Measurements from ENCODE around the gene INTS13. TPM values are rescaled to one million over a fixed set of nuclear protein-coding genes. Genes with fewer than 3 reads are reported as not detected.

INTS13 gene
- polyA plus RNA-seq, 1 donor (not counting 4 experiments of a cell fraction or from before 2014, with no cell fraction given), result 38.7 TPM

GRCh38 chr12:26869104-26869494 lies 68.7 kb downstream of the INTS13 start:
- dilution Hi-C loops (cut with MboI; ENCODE audit: extremely low pct_ligation_motif_present, low sequenced_read_pairs), result no loop called here
- no peak for DNase-seq (ENCODE audit: low read depth, low spot score)
- no peaks in the 10 kb centered on the region for H3K9me3 ChIP-seq (ENCODE audit: control insufficient read depth, low read depth, low read length)
- FAIRE-seq, result no peak
- H3K4me2 ChIP-seq (ENCODE audit: control insufficient read depth, extremely low read depth, insufficient read depth, low read depth, low read length), result no peak overlapping the region
- no peaks in the 10 kb centered on the region for H4K20me1 ChIP-seq (ENCODE audit: control insufficient read depth, extremely low read depth, insufficient read depth, low read length)
- H3K4me3 ChIP-seq (ENCODE audit: control insufficient read depth in 2 of 3, extremely low read depth in 1 of 3, insufficient read depth in 2 of 3, low read depth in 1 of 3, low read length in 3 of 3), result no peak overlapping the region
- H3K36me3 ChIP-seq (ENCODE audit: control insufficient read depth in 2 of 2, extremely low read depth in 1 of 2, insufficient read depth in 2 of 2, low read length in 2 of 2), result no peaks in the 10 kb centered on the region
- H3K27me3 ChIP-seq (ENCODE audit: control insufficient read depth, extremely low read depth, insufficient read depth, low read length), result no peaks in the 10 kb centered on the region
- H2AFZ ChIP-seq (ENCODE audit: control insufficient read depth, low read length), result no peak overlapping the region
- H3K4me1 ChIP-seq (ENCODE audit: control insufficient read depth, extremely low read depth, insufficient read depth, low read length), result peaks cover 13% of the 10 kb centered on the region
- no peaks in the 10 kb centered on the region for H3K9me1 ChIP-seq (ENCODE audit: control insufficient read depth, extremely low read depth, insufficient read depth, low read length)
- H3K9ac ChIP-seq (ENCODE audit: control insufficient read depth, extremely low read depth, insufficient read depth, low read length), result no peak overlapping the region
- H3K79me2 ChIP-seq (ENCODE audit: control insufficient read depth, insufficient read depth, low read length), result no peaks in the 10 kb centered on the region
- no peak overlapping the region for H3K27ac ChIP-seq (ENCODE audit: control insufficient read depth, insufficient read depth, low read length)
- TF ChIP-seq, protein P1, sequence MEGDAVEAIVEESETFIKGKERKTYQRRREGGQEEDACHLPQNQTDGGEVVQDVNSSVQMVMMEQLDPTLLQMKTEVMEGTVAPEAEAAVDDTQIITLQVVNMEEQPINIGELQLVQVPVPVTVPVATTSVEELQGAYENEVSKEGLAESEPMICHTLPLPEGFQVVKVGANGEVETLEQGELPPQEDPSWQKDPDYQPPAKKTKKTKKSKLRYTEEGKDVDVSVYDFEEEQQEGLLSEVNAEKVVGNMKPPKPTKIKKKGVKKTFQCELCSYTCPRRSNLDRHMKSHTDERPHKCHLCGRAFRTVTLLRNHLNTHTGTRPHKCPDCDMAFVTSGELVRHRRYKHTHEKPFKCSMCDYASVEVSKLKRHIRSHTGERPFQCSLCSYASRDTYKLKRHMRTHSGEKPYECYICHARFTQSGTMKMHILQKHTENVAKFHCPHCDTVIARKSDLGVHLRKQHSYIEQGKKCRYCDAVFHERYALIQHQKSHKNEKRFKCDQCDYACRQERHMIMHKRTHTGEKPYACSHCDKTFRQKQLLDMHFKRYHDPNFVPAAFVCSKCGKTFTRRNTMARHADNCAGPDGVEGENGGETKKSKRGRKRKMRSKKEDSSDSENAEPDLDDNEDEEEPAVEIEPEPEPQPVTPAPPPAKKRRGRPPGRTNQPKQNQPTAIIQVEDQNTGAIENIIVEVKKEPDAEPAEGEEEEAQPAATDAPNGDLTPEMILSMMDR (optimal IDR thresholded peaks at IDR 0.05 in 1 of 3, IDR thresholded peaks at IDR 0.05 in 1 of 3, conservative IDR thresholded peaks at IDR 0.05 in 1 of 3; ENCODE audit: extremely low read depth in 1 of 3, insufficient read depth in 2 of 3, low read length in 3 of 3), result no peak
- no peak for TF ChIP-seq EZH2 (IDR thresholded peaks at IDR 0.05; ENCODE audit: low read length)

- FAIRE-seq (no peak), DNase-seq (ENCODE audit: low read depth, low spot score) (no peak)
- H3K9ac ChIP-seq (ENCODE audit: control insufficient read depth, extremely low read depth, insufficient read depth, low read length), result no peak overlapping the region
- no peaks in the 10 kb centered on the region for H4K20me1 ChIP-seq (ENCODE audit: control insufficient read depth, extremely low read depth, insufficient read depth, low read length)
- TF ChIP-seq EZH2 (IDR thresholded peaks at IDR 0.05; ENCODE audit: low read length), result no peak
- TF ChIP-seq, protein P1 (optimal IDR thresholded peaks at IDR 0.05 in 1 of 3, IDR thresholded peaks at IDR 0.05 in 1 of 3, conservative IDR thresholded peaks at IDR 0.05 in 1 of 3; ENCODE audit: extremely low read depth in 1 of 3, insufficient read depth in 2 of 3, low read length in 3 of 3), result no peak
- no peak overlapping the region for H2AFZ ChIP-seq (ENCODE audit: control insufficient read depth, low read length)
- no peak overlapping the region for H3K4me3 ChIP-seq (ENCODE audit: control insufficient read depth in 2 of 3, extremely low read depth in 1 of 3, insufficient read depth in 2 of 3, low read depth in 1 of 3, low read length in 3 of 3)
- H3K79me2 ChIP-seq (ENCODE audit: control insufficient read depth, insufficient read depth, low read length), result no peaks in the 10 kb centered on the region
- H3K9me1 ChIP-seq (ENCODE audit: control insufficient read depth, extremely low read depth, insufficient read depth, low read length), result no peaks in the 10 kb centered on the region
- H3K27ac ChIP-seq (ENCODE audit: control insufficient read depth, insufficient read depth, low read length), result no peak overlapping the region
- H3K27me3 ChIP-seq (ENCODE audit: control insufficient read depth, extremely low read depth, insufficient read depth, low read length), result no peaks in the 10 kb centered on the region
- H3K4me2 ChIP-seq (ENCODE audit: control insufficient read depth, extremely low read depth, insufficient read depth, low read depth, low read length), result no peak overlapping the region
- peaks cover 13% of the 10 kb centered on the region for H3K4me1 ChIP-seq (ENCODE audit: control insufficient read depth, extremely low read depth, insufficient read depth, low read length)
- dilution Hi-C loops (cut with MboI; ENCODE audit: extremely low pct_ligation_motif_present, low sequenced_read_pairs), result no loop called here
- no peaks in the 10 kb centered on the region for H3K9me3 ChIP-seq (ENCODE audit: control insufficient read depth, low read depth, low read length)
- no peaks in the 10 kb centered on the region for H3K36me3 ChIP-seq (ENCODE audit: control insufficient read depth in 2 of 2, extremely low read depth in 1 of 2, insufficient read depth in 2 of 2, low read length in 2 of 2)
Observed at GRCh38 chr12:26868447-26869103, 69.2 kb downstream of the INTS13 start.

All from keratinocyte (primary cell).